Breast epithelium (tissue), 4 donors: Measurements from ENCODE around the gene PTPN6. TPM values are rescaled to one million over a fixed set of nuclear protein-coding genes. Genes with fewer than 3 reads are reported as not detected.

Source experiments
- DNase-seq, 2 donors: peaks; one replicate each; pipeline ENCODE4 v3.0.0-alpha.2; 2019; ENCODE audit warnings: low spot score in 2 of 2
- H3K27ac ChIP-seq, 2 donors: fragments of 200-600 bp; sonication (generic) in 1 of 2; one replicate each; pipeline ENCODE4 v1.5.1; 2016 to 2019; ENCODE audit warnings: mild to moderate bottlenecking in 1 of 2
- H3K27me3 ChIP-seq, 2 donors: fragments of 200-600 bp; sonication (generic) in 1 of 2; one replicate each; pipeline versions ENCODE4 v1.5.1 to v1.6.0; 2017 to 2019; ENCODE audit warnings: control low read depth in 1 of 2, mild to moderate bottlenecking in 1 of 2
- H3K36me3 ChIP-seq: fragments of 200-600 bp; one replicate; pipeline ENCODE4 v1.5.1; 2019
- H3K4me1 ChIP-seq, 2 donors: fragments of 200-600 bp; sonication (generic); one replicate each; pipeline ENCODE4 v1.5.1; 2016 to 2019; ENCODE audit warnings: control low read depth in 1 of 2
- H3K4me3 ChIP-seq, 3 donors: fragments of 200-600 bp; sonication (generic); 1 replicate in 2 of 3; 2 replicates in 1 of 3; pipeline ENCODE4 v1.5.1; 2016 to 2019; ENCODE audit warnings: mild to moderate bottlenecking in 3 of 3, moderate library complexity in 2 of 3
- H3K9me3 ChIP-seq, 2 donors: fragments of 200-600 bp; sonication (generic) in 1 of 2; one replicate each; pipeline ENCODE4 v1.5.1; 2016 to 2019; ENCODE audit warnings: control low read depth in 1 of 2
- POLR2A ChIP-seq: fragments of 450-650 bp; IDR thresholded peaks from one replicate; pipeline ENCODE4 v1.6.1; 2016; ENCODE audit warnings: antibody characterized with exemption, mild to moderate bottlenecking, moderate library complexity
- POLR2AphosphoS5 ChIP-seq, 3 donors: sonication (generic); formaldehyde crosslinking; IDR thresholded peaks; one replicate each; pipeline ENCODE4 v1.6.1; 2017; ENCODE audit warnings: antibody characterized with exemption in 3 of 3
- intact Hi-C: fragments of 100-400 bp; cut with DNase I; formaldehyde crosslinking; loops from one replicate; pipeline ENCODE4 v1.15.1; 2023; ENCODE audit warnings: low total_unique reads
- total RNA-seq, 3 donors: library from RNA; depleted of rRNA; stranded (reverse); fragments of >200 nt; gene quantifications; one replicate each; pipeline ENCODE4 v1.1.0, GENCODE V29; 2016
- TF ChIP-seq, protein P1 (sequence below), 3 donors: fragments of 450-650 bp; IDR thresholded peaks; one replicate each; pipeline ENCODE4 v1.5.1; 2016 to 2017; ENCODE audit warnings: antibody characterized with exemption in 3 of 3, mild to moderate bottlenecking in 3 of 3, moderate library complexity in 3 of 3

The PTPN6 gene
- total RNA-seq, 3 donors from 2014 or later, result 14.7 to 28.0 (median 20.3) TPM

DNA sequence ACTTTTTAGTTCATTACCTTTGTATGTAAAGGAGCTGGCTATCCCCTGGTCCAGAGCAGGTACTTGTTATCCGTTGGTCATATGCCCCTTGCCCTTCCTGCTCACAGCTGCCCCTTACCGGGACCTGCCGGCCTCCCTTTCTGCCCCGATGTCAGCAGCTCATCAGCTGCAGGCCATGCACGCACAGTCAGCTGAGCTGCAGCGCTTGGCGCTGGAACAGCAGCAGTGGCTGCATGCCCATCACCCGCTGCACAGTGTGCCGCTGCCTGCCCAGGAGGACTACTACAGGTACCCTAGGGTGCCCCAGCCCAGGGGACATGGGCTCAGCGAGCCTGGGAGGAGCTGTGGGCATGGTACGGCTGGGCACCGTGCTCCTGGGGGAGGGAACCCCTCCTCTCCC lies 9.9 kb upstream of the PTPN6 start:
- intact Hi-C loops, result loop anchor here (10.0 kb wide), 1 partner anchor 174 kb away; no protein-coding TSS in a partner anchor
- H3K36me3 ChIP-seq, result no peaks in the 10 kb centered on the region
- H3K4me1 ChIP-seq, result peaks cover 22 to 25% of the 10 kb centered on the region in 2 donors
- no peak for DNase-seq
- no peaks in the 10 kb centered on the region for H3K9me3 ChIP-seq
- no peak overlapping the region for H3K4me3 ChIP-seq
- TF ChIP-seq POLR2A, result no peak
- no peak for TF ChIP-seq POLR2AphosphoS5 (IDR thresholded peaks at IDR 0.05)
- TF ChIP-seq, protein P1, sequence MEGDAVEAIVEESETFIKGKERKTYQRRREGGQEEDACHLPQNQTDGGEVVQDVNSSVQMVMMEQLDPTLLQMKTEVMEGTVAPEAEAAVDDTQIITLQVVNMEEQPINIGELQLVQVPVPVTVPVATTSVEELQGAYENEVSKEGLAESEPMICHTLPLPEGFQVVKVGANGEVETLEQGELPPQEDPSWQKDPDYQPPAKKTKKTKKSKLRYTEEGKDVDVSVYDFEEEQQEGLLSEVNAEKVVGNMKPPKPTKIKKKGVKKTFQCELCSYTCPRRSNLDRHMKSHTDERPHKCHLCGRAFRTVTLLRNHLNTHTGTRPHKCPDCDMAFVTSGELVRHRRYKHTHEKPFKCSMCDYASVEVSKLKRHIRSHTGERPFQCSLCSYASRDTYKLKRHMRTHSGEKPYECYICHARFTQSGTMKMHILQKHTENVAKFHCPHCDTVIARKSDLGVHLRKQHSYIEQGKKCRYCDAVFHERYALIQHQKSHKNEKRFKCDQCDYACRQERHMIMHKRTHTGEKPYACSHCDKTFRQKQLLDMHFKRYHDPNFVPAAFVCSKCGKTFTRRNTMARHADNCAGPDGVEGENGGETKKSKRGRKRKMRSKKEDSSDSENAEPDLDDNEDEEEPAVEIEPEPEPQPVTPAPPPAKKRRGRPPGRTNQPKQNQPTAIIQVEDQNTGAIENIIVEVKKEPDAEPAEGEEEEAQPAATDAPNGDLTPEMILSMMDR (IDR thresholded peaks at IDR 0.05), result no peak
- H3K27ac ChIP-seq, result peak overlapping the region; percentile 56 to 97
- no peaks in the 10 kb centered on the region for H3K27me3 ChIP-seq

DNA sequence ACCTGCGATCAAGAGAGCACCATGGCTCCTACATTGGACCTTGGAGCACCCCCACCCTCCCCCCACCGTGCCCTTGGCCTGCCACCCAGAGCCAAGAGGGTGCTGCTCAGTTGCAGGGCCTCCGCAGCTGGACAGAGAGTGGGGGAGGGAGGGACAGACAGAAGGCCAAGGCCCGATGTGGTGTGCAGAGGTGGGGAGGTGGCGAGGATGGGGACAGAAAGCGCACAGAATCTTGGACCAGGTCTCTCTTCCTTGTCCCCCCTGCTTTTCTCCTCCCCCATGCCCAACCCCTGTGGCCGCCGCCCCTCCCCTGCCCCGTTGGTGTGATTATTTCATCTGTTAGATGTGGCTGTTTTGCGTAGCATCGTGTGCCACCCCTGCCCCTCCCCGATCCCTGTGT lies 9.4 kb upstream of the PTPN6 start:
- peak overlapping the region; percentile 56 to 97 for H3K27ac ChIP-seq

DNA sequence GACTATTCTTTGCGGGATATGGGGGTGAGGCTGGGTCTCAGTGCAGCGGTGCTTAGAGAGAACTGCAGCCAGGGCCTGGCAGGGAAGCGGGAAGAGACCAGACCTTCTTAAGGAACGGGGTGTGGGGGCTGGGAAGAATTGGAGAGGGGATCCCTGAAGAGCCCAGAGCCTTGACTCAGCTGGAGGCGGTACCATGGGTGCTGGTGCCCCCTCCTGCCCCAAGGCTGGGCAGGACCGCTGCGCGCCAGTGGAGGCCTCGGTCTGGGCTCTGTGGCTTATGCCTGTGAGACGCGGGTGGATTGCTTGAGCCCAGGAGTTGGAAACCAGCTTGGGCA lies 8.9 kb upstream of the PTPN6 start:
- peak overlapping the region; percentile 96 to 97 for H3K27ac ChIP-seq
- H3K4me1 ChIP-seq, result peaks cover 22 to 32% of the 10 kb centered on the region in 2 donors
- intact Hi-C loops, result loop anchor here (10.0 kb wide), 1 partner anchor 173 kb away; no protein-coding TSS in a partner anchor
- no peak overlapping the region for H3K4me3 ChIP-seq
- no peaks in the 10 kb centered on the region for H3K9me3 ChIP-seq
- H3K27me3 ChIP-seq, result no peaks in the 10 kb centered on the region
- TF ChIP-seq POLR2A, result no peak
- TF ChIP-seq POLR2AphosphoS5 (IDR thresholded peaks at IDR 0.05), result peak in 1 of 3 donors; percentile 7
- TF ChIP-seq, protein P1 (IDR thresholded peaks at IDR 0.05), result no peak
- DNase-seq, result no peak
- H3K36me3 ChIP-seq, result no peaks in the 10 kb centered on the region

More for the DNA sequence above, 9.4 kb upstream of the PTPN6 start:
- intact Hi-C loops, result loop anchor here (10.0 kb wide), 1 partner anchor 173 kb away; no protein-coding TSS in a partner anchor
- no peaks in the 10 kb centered on the region for H3K9me3 ChIP-seq
- H3K36me3 ChIP-seq, result no peaks in the 10 kb centered on the region
- TF ChIP-seq, protein P1 (IDR thresholded peaks at IDR 0.05), result no peak
- no peak for TF ChIP-seq POLR2AphosphoS5 (IDR thresholded peaks at IDR 0.05)
- no peak for TF ChIP-seq POLR2A
- H3K4me3 ChIP-seq, result no peak overlapping the region
- DNase-seq, result no peak
- no peaks in the 10 kb centered on the region for H3K27me3 ChIP-seq
- H3K4me1 ChIP-seq, result peaks cover 22 to 28% of the 10 kb centered on the region in 2 donors

DNA sequence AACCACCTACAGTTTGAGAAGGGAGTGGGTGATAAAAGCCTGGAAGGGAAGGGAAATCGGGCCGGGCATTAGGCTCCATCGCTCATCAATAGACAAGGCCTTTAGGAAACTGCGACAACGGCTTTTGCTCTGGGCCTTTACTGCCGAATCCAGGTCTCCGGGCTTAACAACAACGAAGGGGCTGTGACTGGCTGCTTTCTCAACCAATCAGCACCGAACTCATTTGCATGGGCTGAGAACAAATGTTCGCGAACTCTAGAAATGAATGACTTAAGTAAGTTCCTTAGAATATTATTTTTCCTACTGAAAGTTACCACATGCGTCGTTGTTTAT lies 7.8 kb upstream of the PTPN6 start:
- intact Hi-C loops, result loop anchor here (10.0 kb wide), 1 partner anchor 171 kb away; no protein-coding TSS in a partner anchor

DNA sequence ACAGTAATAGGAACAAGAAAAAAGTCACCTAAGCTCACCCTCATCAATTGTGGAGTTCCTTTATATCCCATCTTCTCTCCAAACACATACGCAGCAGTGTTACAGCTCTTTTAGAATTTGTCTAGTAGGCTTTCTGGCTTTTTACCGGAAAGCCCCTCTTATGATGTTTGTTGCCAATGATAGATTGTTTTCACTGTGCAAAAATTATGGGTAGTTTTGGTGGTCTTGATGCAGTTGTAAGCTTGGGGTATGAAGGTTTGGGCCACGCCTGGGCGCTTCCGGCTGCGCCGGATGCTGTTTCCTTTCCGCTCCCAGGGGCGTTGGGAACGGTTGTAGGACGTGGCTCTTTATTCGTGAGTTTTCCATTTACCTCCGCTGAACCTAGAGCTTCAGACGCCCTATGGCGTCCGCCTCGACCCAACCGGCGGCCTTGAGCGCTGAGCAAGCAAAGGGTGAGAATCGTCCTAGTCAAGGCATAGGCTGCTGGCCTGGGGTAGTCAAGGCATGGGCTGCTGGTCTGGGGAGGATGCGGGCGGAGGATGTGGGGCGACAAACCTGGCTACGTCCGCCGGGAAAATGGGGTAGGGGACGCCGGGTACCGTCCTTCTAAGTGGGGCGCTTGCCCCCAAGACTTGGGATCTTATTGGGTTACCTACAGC lies 7.3 kb upstream of the PTPN6 start, which contains the start of the genes C12orf57 and RNU7-1:
Gene C12orf57 (plus strand): TSS at position 301 of the 659 bp plus-strand sequence. CDS start 100 bp downstream, at position 401.
Gene RNU7-1 (plus strand): TSS at position 95 of the 659 bp plus-strand sequence.
- intact Hi-C loops, result loop anchor here (10.0 kb wide), 1 partner anchor 171 kb away; no protein-coding TSS in a partner anchor
- Histone ChIP-seq H3K27ac (peak within 1 kb of the TSS; percentile 96 to 97), H3K36me3 (no peaks in the 10 kb centered on the region), H3K27me3 (no peaks in the 10 kb centered on the region), H3K4me1 (peaks cover 14 to 26% of the 10 kb centered on the region in 2 donors), H3K4me3 (peak within 1 kb of the TSS; percentile 70 to 80 (median 78)), H3K9me3 (no peaks in the 10 kb centered on the region)
- peak; percentile 81 to 84 for DNase-seq
- TF ChIP-seq, protein P1 (IDR thresholded peaks at IDR 0.05), result peak in 1 of 3 donors; percentile 34
- TF ChIP-seq POLR2AphosphoS5 (IDR thresholded peaks at IDR 0.05), result peak; percentile 71 to 98 (median 84)
- TF ChIP-seq POLR2A, result peak; percentile 93

More for the DNA sequence above, 7.8 kb upstream of the PTPN6 start:
- H3K27ac ChIP-seq, result peak overlapping the region; percentile 96 to 97
- no peak for TF ChIP-seq POLR2A
- TF ChIP-seq, protein P1 (IDR thresholded peaks at IDR 0.05), result no peak
- TF ChIP-seq POLR2AphosphoS5 (IDR thresholded peaks at IDR 0.05), result no peak
- H3K4me3 ChIP-seq, result peak overlapping the region; percentile 70 to 80 (median 78)
- peaks cover 19 to 31% of the 10 kb centered on the region in 2 donors for H3K4me1 ChIP-seq
- H3K9me3 ChIP-seq, result no peaks in the 10 kb centered on the region
- DNase-seq, result peak in 1 of 2 donors; percentile 88
- H3K27me3 ChIP-seq, result no peaks in the 10 kb centered on the region
- H3K36me3 ChIP-seq, result no peaks in the 10 kb centered on the region
